NCI-H526 (cell line): Measurements from ENCODE around the gene WRAP53.

Experiments used
- DNase-seq, 2 experiments: peaks; one replicate each; lab custom pipeline; 2025; lab: John Stamatoyannopoulos, UW

The WRAP53 gene

DNA sequence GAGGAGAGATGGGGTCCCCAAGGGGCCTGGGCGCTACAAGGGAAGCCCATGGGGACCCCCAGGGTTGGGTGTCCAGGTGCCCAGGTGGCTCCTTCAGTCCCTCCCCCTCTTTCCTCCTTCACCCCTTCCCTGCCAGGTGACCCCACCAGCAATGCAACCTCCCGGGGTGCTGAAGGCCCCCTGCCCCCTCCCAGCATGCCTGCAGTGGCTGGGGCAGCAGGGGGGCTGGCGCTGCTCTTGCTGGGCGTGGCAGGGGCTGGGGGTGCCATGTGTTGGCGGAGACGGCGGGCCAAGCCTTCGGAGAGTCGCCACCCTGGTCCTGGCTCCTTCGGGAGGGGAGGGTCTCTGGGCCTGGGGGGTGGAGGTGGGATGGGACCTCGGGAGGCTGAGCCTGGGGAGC is 20.8 kb downstream of the WRAP53 start:
- DNase-seq, result no peak

GRCh38 chr17:7710301-7710700 is 22.0 kb downstream of the WRAP53 start:
- DNase-seq, result no peak

DNA sequence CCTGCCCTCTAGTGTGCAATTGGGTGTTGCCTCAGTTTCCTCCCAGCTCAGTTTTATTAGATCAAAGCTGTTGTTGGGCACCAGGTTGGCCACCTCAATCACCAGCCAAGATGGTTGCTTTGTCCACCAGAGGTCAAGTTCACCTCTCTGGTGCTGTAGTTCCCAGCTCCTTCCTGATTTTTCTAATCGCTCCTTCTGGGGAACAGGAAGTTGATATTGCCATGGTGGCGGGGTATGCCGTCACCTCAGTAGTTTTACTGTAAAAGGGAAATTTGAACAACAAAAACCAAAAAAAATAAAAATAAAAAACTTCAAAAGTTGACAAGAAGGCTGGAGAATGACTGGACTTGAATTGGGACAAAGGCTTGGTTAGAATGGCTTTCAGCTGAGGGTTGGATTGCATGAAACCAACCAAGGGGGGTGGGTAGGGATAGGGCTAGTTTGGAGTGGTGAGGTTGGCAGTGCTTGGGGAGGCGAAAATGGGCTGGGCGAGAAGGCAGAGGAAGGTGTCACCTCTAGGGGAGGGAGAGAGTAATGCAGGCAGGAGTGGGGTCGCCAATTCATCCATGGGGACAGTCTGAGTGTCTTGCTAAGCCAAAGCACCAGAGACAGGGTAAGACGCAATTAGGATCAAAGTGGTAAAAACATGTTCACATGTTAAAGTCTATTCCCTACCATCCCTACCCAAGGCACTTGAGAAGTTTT is 22.9 kb downstream of the WRAP53 start:
- DNase-seq, result peak in 1 of 2 experiments; percentile 20

DNA sequence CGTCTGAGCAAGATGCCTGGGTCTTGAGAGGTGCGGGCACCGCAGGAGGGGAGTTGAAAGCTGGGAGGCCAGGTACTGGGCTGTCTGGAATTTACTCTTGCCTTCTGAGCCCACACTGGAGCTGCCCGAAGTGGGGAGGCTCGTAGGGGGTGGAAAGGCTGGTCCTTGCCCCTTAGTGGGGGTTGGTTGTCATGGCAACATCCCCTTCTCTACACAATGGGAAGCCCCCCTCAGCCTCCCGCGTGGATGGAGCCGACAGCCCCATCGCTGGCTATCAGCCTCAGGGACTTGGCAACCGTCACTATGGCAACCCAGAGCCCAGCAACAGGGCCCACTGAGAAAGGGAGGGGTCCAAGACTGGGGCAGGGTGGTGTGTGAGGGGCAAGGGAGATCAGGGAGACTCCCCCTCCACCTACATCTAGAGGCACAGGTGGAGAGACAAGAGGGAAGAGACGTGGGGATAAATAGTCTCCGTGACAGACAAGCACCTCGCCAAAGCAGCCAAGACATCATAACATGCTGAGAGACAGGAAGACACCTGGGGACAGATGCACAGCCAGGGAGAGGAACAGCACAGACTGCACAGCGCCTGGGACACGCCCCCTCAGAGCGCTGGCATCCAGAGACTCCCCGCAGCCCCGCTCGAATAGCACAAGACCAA is 24.0 kb downstream of the WRAP53 start:
- peak in 1 of 2 experiments; percentile 32 for DNase-seq

DNA sequence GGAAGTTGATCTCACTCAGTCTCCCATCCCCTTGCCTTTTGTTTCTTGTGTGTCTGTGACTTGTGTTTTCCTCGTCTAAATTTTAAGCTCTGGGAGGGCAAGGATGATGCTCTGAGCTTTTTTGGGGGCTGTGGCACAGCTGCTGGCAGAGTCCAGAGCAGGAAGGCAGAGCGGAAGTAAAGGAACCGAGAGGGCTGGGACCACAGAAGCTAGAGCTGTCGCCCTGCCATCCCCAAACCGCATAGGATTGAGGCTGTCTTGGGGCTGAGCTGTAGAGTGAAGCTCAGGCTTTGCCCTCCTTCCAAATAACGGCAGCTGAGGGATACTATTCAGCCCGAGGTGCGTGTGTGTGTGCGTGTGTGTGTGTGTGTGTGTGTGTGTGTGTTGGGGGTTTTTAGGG is 25.5 kb downstream of the WRAP53 start:
- DNase-seq, result no peak

GRCh38 chr17:7714721-7715594 is 26.7 kb downstream of the WRAP53 start:
- DNase-seq, result no peak

GRCh38 chr17:7715936-7716886 is 27.9 kb downstream of the WRAP53 start:
- peak in 1 of 2 experiments; percentile 21 for DNase-seq

DNA sequence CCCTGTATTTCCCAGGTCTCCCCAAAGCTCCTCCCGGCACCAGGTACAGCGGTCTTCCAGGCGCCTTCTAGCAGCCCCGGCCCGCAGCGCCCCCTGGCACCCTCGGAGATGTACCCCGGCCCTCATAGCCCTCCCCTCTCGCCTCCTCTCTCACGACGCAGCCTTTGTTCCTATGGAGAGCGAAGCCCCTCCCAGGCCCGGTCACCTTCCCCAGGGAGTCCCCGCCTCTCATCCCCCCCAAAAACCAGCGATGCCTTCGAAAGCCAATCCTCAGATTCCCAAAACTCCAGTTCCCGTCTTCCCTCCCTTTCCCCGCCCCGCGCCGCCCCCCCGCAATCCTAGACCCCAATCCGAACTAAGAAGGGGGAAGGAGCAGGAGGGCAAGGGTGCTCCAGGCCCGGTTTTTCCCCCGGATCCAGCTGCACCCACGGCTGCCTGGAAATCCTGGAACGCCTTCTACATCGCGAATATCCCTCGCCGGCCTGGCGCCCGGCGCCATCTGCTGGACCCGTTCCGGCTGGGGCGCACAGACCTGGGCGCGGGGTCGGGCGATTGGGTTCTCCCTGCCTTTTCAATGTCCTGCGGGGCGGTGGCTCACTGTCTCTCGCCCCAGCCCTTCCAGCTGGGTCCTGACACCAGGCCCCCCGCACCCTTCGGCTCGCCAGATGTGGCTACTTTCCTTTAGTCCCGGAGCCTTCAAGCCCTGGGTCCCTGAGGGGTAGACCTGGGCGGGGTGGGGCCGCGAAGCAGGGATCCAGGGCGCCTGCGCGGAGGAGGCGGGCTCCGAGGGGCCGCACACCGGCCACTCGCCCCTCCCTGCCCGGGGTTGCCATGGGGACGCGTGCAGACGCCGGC is 28.9 kb downstream of the WRAP53 start, which contains the start of gene DNAH2:
Gene DNAH2, plus strand, starts transcription at position 844 of the 855 bp plus-strand sequence. CDS start 1,991 bp downstream, outside the sequence.
- DNase-seq, result peak; percentile 87 to 93

GRCh38 chr17:7717756-7718350 is 29.6 kb downstream of the WRAP53 start:
- DNase-seq, result peak in 1 of 2 experiments; percentile 42

GRCh38 chr17:7719661-7720060 is 31.4 kb downstream of the WRAP53 start:
- DNase-seq, result no peak

- DNase-seq, result no peak
These were observed 31.8 kb downstream of the WRAP53 start for GRCh38 chr17:7720125-7720524.

GRCh38 chr17:7721612-7722011 is 33.3 kb downstream of the WRAP53 start:
- DNase-seq, result peak in 1 of 2 experiments; percentile 1

DNA sequence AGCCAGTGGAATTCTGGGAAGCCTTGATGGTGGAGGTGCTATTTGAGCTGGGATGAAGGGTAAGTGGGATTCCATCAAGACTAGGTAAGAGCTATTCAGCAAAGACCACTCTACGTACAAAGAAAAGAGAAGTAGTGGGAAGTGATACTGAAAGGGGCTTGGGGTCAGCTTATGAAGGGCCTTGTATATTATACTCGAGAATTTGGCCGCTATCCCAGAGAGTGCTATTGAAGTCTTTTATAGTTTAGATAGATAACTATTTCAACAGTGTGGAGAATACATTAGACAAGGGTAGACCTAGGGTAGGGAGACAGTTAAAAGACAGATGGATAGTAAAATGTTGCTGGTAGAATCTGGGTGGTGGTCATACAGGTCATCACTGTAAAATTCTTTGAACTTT is 39.6 kb downstream of the WRAP53 start:
- no peak for DNase-seq

GRCh38 chr17:7729816-7730215 is 41.5 kb downstream of the WRAP53 start:
- no peak for DNase-seq

DNA sequence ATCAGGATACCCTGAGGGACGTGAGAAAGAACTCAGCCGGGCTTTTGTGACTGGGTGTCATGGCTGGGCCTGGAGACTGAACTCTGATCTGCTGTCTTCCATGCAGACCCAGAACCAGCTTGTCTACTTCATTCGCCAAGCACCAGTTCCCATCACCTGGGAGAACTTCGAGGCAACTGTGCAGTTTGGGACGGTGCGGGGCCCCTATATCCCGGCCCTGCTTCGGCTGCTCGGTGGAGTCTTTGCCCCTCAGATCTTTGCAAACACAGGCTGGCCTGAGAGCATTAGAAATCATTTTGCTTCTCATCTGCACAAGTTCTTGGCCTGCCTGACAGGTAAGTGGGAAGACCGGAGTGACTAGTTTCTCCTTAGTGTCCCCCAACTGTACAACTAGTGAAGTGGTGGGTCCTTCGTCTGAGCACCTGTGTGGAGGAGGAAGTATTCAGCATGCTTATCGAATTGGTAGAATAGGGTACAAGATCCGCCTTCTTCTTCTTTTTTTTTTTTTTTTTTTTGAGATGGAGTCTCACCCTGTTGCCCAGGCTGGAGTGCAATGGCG is 44.8 kb downstream of the WRAP53 start:
- no peak for DNase-seq

- no peak for DNase-seq
These were observed 49.3 kb downstream of the WRAP53 start for GRCh38 chr17:7737601-7738000.

GRCh38 chr17:7739746-7740145 is 51.5 kb downstream of the WRAP53 start:
- no peak for DNase-seq

DNA sequence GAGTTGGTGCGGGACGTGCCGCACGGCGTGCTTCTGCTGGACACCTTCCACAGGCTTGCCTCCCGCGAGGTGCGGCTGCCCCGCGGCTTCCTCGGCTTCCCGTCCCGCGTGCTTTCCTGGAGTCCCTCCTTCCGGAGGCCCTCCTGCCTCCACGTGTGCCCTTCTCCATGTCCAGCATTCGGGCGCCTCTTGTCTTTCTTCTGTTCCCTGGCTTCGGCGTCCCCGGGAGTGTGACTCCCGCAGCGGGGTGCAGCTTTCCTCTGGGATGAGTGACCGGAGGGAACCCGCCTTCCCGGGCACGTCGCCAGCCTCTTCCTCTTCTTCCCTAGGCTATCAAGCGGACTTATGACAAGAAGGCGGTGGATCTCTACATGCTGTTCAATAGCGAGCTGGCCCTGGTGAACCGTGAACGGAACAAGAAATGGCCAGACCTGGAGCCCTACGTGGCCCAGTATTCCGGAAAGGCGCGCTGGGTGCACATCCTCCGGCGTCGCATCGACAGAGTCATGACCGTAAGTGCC is 52.3 kb downstream of the WRAP53 start:
- peak in 1 of 2 experiments; percentile 26 for DNase-seq

- no peak for DNase-seq
These were observed 54.5 kb downstream of the WRAP53 start for GRCh38 chr17:7742729-7743128.
